Duodenal mucosa (tissue), 2 donors: ENCODE measurements around the gene MISP.

ENCODE experiments used
- H3K27ac ChIP-seq: one replicate; pipeline ENCODE4 v1.7.0; 2013; ENCODE audit warnings: low read depth, low read length
- H3K27me3 ChIP-seq, 2 donors: one replicate each; pipeline ENCODE4 v1.7.0; 2013; ENCODE audit warnings: low read length in 2 of 2, control low read depth in 1 of 2; ENCODE audit not compliant: insufficient read depth in 2 of 2, control insufficient read depth in 1 of 2
- H3K36me3 ChIP-seq, 2 donors: one replicate each; pipeline ENCODE4 v1.7.0; 2013; ENCODE audit warnings: low read length in 2 of 2, control low read depth in 1 of 2; ENCODE audit not compliant: insufficient read depth in 2 of 2, control insufficient read depth in 1 of 2
- H3K4me1 ChIP-seq, 2 donors: one replicate each; pipeline ENCODE4 v1.7.0; 2013; ENCODE audit warnings: low read length in 2 of 2, control low read depth in 1 of 2; ENCODE audit not compliant: insufficient read depth in 2 of 2, control insufficient read depth in 1 of 2
- H3K4me3 ChIP-seq, 2 donors: one replicate each; pipeline ENCODE4 v1.7.0; 2013; ENCODE audit warnings: low read length in 2 of 2, low read depth in 1 of 2
- H3K9ac ChIP-seq, 2 donors: one replicate each; pipeline ENCODE4 v1.7.0; 2013; ENCODE audit warnings: low read length in 2 of 2, low read depth in 1 of 2
- H3K9me3 ChIP-seq, 2 donors: one replicate each; pipeline ENCODE4 v1.7.0; 2013; ENCODE audit warnings: low read length in 2 of 2, control low read depth in 1 of 2; ENCODE audit not compliant: control insufficient read depth in 1 of 2

MISP gene

DNA sequence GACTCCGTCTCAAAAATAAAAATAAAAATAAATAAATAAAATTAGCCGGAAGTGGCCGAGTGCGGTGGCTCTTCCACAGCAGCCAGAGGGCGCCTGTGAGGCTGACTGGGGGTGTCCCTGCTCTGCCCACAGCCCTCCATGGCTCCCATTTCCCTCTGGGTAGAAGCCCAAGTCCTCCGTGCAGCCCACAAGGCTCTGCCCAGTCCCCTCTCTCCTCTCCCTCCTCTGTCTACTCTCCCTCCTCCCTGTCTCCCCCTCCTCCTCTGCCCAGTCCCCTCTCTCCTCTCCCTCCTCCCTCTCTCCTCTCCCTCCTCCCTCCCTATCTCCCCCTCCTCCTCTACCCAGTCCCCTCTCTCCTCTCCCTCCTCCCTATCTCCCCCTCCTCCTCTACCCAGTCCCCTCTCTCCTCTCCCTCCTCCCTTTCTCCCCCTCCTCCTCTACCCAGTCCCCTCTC, 20.4 kb downstream of the MISP start:
- Histone ChIP-seq H3K36me3 (no peaks in the 10 kb centered on the region), H3K27ac (no peak overlapping the region), H3K9me3 (no peaks in the 10 kb centered on the region), H3K27me3 (no peaks in the 10 kb centered on the region), H3K4me1 (no peaks in the 10 kb centered on the region), H3K4me3 (no peak overlapping the region), H3K9ac (no peak overlapping the region)

DNA sequence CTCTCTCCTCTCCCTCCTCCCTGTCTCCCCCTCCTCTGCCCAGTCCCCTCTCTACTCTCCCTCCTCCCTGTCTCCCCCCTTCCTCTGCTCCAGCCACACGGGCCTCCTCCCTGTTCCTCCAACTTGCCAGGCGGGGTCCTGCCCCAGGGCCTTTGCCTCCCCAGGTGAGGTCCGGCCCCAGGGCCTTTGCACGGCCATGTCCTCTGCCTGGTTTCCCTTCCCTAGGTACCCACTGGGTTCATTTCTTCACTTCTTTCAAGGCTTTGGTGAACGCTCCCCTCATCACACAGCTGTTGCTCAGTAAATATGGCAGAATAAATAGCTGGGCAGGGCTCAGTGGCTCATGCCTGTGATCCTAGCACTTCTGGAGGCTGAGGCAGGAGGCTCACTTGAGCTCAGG, 21.2 kb downstream of the MISP start:
- H3K9me3 ChIP-seq, result no peaks in the 10 kb centered on the region
- H3K4me1 ChIP-seq, result no peaks in the 10 kb centered on the region
- H3K9ac ChIP-seq, result no peak overlapping the region
- no peak overlapping the region for H3K4me3 ChIP-seq
- no peaks in the 10 kb centered on the region for H3K36me3 ChIP-seq
- no peaks in the 10 kb centered on the region for H3K27me3 ChIP-seq
- no peak overlapping the region for H3K27ac ChIP-seq

- H3K9me3 ChIP-seq, result no peaks in the 10 kb centered on the region
- H3K9ac ChIP-seq, result no peak overlapping the region
- no peaks in the 10 kb centered on the region for H3K36me3 ChIP-seq
- H3K27ac ChIP-seq, result no peak overlapping the region
- no peaks in the 10 kb centered on the region for H3K4me1 ChIP-seq
- H3K27me3 ChIP-seq, result no peaks in the 10 kb centered on the region
- H3K4me3 ChIP-seq, result no peak overlapping the region
Observed at GRCh38 chr19:772730-773436, 22.0 kb downstream of the MISP start.

GRCh38 chr19:776549-776948, 25.6 kb downstream of the MISP start:
- no peaks in the 10 kb centered on the region for H3K9me3 ChIP-seq

GRCh38 chr19:778910-779653, 28.2 kb downstream of the MISP start:
- peak overlapping the region; percentile 14 for H3K27ac ChIP-seq

More at GRCh38 chr19:776549-776948, 25.6 kb downstream of the MISP start:
- Histone ChIP-seq H3K36me3 (no peaks in the 10 kb centered on the region), H3K27ac (no peak overlapping the region), H3K4me1 (no peaks in the 10 kb centered on the region), H3K4me3 (no peak overlapping the region), H3K27me3 (no peaks in the 10 kb centered on the region), H3K9ac (no peak overlapping the region)

DNA sequence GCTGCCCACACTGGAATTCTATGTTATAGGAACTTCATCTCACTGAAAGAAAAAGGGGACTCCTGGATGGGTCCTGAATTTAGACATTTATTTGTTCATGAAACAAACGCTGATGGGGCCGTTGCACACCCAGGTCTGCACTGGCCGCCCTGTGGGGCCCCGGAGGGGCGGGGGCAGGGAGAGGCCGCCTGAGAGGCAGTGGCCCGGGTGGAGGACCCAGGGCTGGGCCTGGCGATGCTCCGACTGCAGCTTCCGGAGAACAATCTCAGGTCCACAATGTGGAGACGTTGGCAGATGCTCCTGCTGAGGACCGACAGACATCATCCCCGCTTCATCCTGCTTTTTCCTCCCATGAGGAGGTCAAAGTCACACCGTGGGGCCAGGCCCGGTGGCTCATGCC, 30.0 kb downstream of the MISP start:
- H3K9me3 ChIP-seq, result no peaks in the 10 kb centered on the region
- H3K27ac ChIP-seq, result no peak overlapping the region
- peaks cover 0 to 4% of the 10 kb centered on the region in 2 donors for H3K27me3 ChIP-seq
- no peaks in the 10 kb centered on the region for H3K36me3 ChIP-seq
- no peak overlapping the region for H3K4me3 ChIP-seq
- peaks cover 6 to 9% of the 10 kb centered on the region in 2 donors for H3K4me1 ChIP-seq
- no peak overlapping the region for H3K9ac ChIP-seq

More at GRCh38 chr19:778910-779653, 28.2 kb downstream of the MISP start:
- H3K4me1 ChIP-seq, result peaks cover 6 to 9% of the 10 kb centered on the region in 2 donors
- H3K36me3 ChIP-seq, result no peaks in the 10 kb centered on the region
- H3K4me3 ChIP-seq, result no peak overlapping the region
- peaks cover 0 to 4% of the 10 kb centered on the region in 2 donors for H3K27me3 ChIP-seq
- H3K9ac ChIP-seq, result no peak overlapping the region
- H3K9me3 ChIP-seq, result no peaks in the 10 kb centered on the region

GRCh38 chr19:781800-782184, 30.9 kb downstream of the MISP start:
- H3K9ac ChIP-seq, result no peak overlapping the region
- H3K27ac ChIP-seq, result peak overlapping the region; percentile 42
- no peak overlapping the region for H3K4me3 ChIP-seq
- H3K27me3 ChIP-seq, result peaks cover 0 to 4% of the 10 kb centered on the region in 2 donors
- no peaks in the 10 kb centered on the region for H3K36me3 ChIP-seq
- peaks cover 6 to 9% of the 10 kb centered on the region in 2 donors for H3K4me1 ChIP-seq
- no peaks in the 10 kb centered on the region for H3K9me3 ChIP-seq

- Histone ChIP-seq H3K36me3 (no peaks in the 10 kb centered on the region), H3K4me3 (peak overlapping the region; percentile 16 to 34), H3K9ac (peak overlapping the region in 1 of 2 donors; percentile 5), H3K27ac (peak overlapping the region; percentile 42), H3K9me3 (no peaks in the 10 kb centered on the region), H3K4me1 (peaks cover 6 to 9% of the 10 kb centered on the region in 2 donors), H3K27me3 (peaks cover 0 to 4% of the 10 kb centered on the region in 2 donors)
Observed at GRCh38 chr19:782185-782877, 31.4 kb downstream of the MISP start.

DNA sequence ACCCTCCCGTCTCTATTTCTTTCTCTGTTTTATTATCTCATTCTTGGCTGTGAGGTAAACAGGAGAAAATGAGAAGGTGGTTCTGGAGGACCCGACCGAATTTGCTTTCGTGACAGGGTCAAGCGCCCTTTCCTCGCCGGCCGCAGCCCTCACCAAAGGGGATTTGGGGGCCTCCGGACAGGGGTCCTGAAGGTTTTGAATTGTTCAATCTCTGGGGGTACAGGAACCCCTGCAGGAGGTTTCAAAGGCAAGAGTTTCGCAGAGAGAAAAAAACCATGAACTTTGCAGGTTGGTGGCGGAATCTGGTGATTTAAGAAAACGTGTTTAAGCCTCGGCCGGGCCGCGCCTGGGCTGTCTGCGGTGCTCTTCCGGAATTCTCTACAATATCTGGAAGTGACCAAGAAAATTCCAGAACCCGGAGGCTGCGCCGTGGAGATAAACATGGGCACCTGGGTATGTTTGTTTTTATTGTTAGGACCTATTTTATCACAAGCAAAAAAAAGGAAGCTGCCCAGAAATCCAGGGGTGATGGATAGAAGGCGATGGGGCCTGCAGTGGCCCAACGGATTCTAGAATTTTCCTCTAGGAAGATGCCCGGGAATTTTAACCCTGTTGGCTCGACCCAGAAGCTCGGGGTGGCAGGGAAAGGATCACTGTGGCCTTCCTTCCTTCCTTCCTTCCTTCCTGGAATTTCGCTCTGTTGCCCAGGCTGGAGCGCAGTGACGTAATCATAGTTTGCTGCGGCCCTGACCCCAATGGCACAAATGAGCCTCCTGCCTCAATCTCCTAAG, 32.2 kb downstream of the MISP start:
- Histone ChIP-seq H3K27me3 (peaks cover 0 to 4% of the 10 kb centered on the region in 2 donors), H3K9me3 (no peaks in the 10 kb centered on the region), H3K4me3 (peak overlapping the region in 1 of 2 donors; percentile 34), H3K4me1 (peaks cover 6 to 9% of the 10 kb centered on the region in 2 donors), H3K36me3 (no peaks in the 10 kb centered on the region), H3K27ac (no peak overlapping the region), H3K9ac (peak overlapping the region in 1 of 2 donors; percentile 5)
